ENCODE data around the gene NDNF.

DNA sequence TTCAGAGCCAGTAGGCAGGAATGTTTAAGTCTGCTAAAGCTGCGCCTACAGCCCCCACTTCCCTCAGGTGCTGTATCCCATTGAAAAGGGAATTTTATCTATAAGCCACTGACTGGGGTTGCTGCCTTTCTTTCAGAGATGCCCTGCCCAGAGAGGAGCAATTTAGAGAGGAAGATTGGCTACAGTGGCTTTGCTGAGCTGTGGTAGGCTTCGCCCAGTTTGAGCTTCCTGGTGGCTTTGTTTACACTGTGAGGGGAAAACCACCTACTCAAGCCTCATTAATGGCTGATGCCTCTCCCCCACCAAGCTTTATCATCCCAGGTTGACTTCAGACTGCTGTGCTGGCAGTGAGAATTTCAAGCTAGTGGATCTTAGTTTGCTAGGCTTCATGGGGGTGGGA is 82.1 kb downstream of the NDNF start:
- TF ChIP-seq, protein P1, sequence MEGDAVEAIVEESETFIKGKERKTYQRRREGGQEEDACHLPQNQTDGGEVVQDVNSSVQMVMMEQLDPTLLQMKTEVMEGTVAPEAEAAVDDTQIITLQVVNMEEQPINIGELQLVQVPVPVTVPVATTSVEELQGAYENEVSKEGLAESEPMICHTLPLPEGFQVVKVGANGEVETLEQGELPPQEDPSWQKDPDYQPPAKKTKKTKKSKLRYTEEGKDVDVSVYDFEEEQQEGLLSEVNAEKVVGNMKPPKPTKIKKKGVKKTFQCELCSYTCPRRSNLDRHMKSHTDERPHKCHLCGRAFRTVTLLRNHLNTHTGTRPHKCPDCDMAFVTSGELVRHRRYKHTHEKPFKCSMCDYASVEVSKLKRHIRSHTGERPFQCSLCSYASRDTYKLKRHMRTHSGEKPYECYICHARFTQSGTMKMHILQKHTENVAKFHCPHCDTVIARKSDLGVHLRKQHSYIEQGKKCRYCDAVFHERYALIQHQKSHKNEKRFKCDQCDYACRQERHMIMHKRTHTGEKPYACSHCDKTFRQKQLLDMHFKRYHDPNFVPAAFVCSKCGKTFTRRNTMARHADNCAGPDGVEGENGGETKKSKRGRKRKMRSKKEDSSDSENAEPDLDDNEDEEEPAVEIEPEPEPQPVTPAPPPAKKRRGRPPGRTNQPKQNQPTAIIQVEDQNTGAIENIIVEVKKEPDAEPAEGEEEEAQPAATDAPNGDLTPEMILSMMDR (IDR thresholded peaks at IDR 0.05): no peak
- TF ChIP-seq POLR2A (IDR thresholded peaks at IDR 0.05): no peak
